Thymus (tissue), 11 donors: ENCODE data around the gene MAD2L1BP. TPM values are rescaled to one million over a fixed set of nuclear protein-coding genes. Genes with fewer than 3 reads are reported as not detected.

ENCODE experiments used
- DNase-seq, 9 donors: peaks; one replicate each; pipeline ENCODE4 v3.0.0-alpha.2; 2013; ENCODE audit warnings: low spot score in 9 of 9, low read depth in 6 of 9, missing footprints in 1 of 9
- H3K27ac ChIP-seq, 2 donors: one replicate each; pipeline ENCODE4 v1.5.1; 2013; ENCODE audit warnings: control low read depth in 1 of 2, low read depth in 1 of 2, low read length in 1 of 2, mild to moderate bottlenecking in 1 of 2, moderate library complexity in 1 of 2
- H3K27me3 ChIP-seq, 2 donors: one replicate each; pipeline ENCODE4 v1.5.1; 2013; ENCODE audit warnings: low read length in 1 of 2; ENCODE audit not compliant: control insufficient read depth in 2 of 2, insufficient read depth in 1 of 2
- H3K36me3 ChIP-seq, 2 donors: one replicate each; pipeline ENCODE4 v1.5.1; 2013; ENCODE audit warnings: low read length in 1 of 2, mild to moderate bottlenecking in 1 of 2, moderate library complexity in 1 of 2; ENCODE audit not compliant: control insufficient read depth in 2 of 2, insufficient read depth in 2 of 2
- H3K4me1 ChIP-seq, 2 donors: one replicate each; pipeline ENCODE4 v1.5.1; 2013; ENCODE audit warnings: low read length in 2 of 2; ENCODE audit not compliant: control insufficient read depth in 2 of 2, insufficient read depth in 2 of 2
- H3K4me3 ChIP-seq, 2 donors: one replicate each; pipeline ENCODE4 v1.5.1; 2013; ENCODE audit warnings: low read length in 2 of 2, control low read depth in 1 of 2, mild to moderate bottlenecking in 1 of 2
- H3K9me3 ChIP-seq, 2 donors: one replicate each; pipeline ENCODE4 v1.5.1; 2013; ENCODE audit warnings: low read length in 1 of 2, mild to moderate bottlenecking in 1 of 2; ENCODE audit not compliant: control insufficient read depth in 2 of 2, insufficient read depth in 1 of 2
- WGBS: extraction: QIAGEN DNeasy Blood & Tissue Kit; methylation state at CpG from one replicate; pipeline ENCODE4 v1.1.7; 2013; 5-methylcytosine and 5-hydroxymethylcytosine counted together
- polyA plus RNA-seq: library from polyadenylated mRNA; stranded (reverse); fragments of 200-250 nt; gene quantifications from one replicate; pipeline ENCODE4 v1.2.3, GENCODE V29; 2013
- total RNA-seq: library from RNA; stranded (reverse); fragments of 120-200 nt; gene quantifications from one replicate; pipeline ENCODE4 v1.2.4, GENCODE V29; 2013
- donor health status: healthy.

MAD2L1BP gene
- total and polyA plus RNA-seq, 2 donors, result 33.9 to 48.4 TPM

DNA sequence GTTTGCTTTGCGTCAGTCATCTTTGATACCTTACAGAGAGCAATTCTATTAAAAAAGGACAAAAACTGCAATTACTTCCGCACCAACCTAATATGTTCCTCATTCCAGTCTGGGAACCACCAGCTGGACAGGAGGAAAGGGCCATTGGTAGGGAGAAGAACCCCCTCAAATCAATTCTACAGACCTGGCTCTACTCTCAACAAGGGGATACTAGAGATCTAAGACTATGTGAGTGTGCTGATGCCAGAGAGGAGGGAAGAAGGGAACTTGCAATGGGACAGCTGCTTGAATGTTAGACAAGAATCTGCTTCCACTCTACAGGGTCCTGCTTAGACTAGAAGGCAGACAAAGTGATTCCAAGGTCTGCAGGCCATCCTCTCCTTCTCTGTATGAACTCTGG lies 38.7 kb downstream of the MAD2L1BP start:
- 99% methylated on average over 2 of the region's 2 CpGs for WGBS
- H3K27ac ChIP-seq, result no peak overlapping the region
- H3K4me1 ChIP-seq, result peaks cover 0 to 12% of the 10 kb centered on the region in 2 donors

GRCh38 chr6:43674921-43675320 lies 39.3 kb downstream of the MAD2L1BP start:
- 97% methylated on average over 8 of the region's 8 CpGs for WGBS
- peaks cover 80 to 89% of the 10 kb centered on the region in 2 donors for H3K36me3 ChIP-seq
- H3K27ac ChIP-seq, result no peak overlapping the region
- no peak overlapping the region for H3K4me3 ChIP-seq
- no peaks in the 10 kb centered on the region for H3K27me3 ChIP-seq
- DNase-seq, result no peak
- no peaks in the 10 kb centered on the region for H3K9me3 ChIP-seq
- peaks cover 0 to 9% of the 10 kb centered on the region in 2 donors for H3K4me1 ChIP-seq

More for the DNA sequence above, 38.7 kb downstream of the MAD2L1BP start:
- no peaks in the 10 kb centered on the region for H3K27me3 ChIP-seq
- H3K36me3 ChIP-seq, result peaks cover 76 to 85% of the 10 kb centered on the region in 2 donors
- DNase-seq, result no peak
- no peak overlapping the region for H3K4me3 ChIP-seq
- no peaks in the 10 kb centered on the region for H3K9me3 ChIP-seq

GRCh38 chr6:43676962-43677606 lies 41.4 kb downstream of the MAD2L1BP start:
- Histone ChIP-seq H3K27me3 (no peaks in the 10 kb centered on the region), H3K9me3 (no peaks in the 10 kb centered on the region), H3K4me1 (no peaks in the 10 kb centered on the region), H3K27ac (no peak overlapping the region), H3K4me3 (no peak overlapping the region), H3K36me3 (peaks cover 77 to 89% of the 10 kb centered on the region in 2 donors)
- no peak for DNase-seq
- WGBS, result 97% methylated on average over 7 of the region's 7 CpGs

DNA sequence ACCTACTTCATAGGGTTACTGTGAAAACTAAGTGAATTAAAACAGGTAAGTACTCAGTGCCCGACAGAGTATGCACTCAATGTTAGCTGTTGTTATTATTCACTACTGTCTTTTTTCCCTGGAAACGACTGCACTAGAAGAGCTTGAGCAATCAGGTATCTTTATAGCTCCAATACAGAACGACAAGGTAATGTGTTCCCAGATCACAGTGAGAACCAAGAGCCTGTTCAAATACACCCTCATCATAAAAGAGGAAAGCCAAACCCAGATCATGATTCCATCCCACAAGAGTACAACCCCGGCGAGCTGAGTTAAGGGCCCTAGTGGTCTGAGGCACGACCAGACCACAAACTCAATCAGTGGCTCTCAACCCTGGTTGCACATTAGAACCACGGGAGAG lies 42.1 kb downstream of the MAD2L1BP start:
- Histone ChIP-seq H3K4me3 (no peak overlapping the region), H3K27me3 (no peaks in the 10 kb centered on the region), H3K4me1 (no peaks in the 10 kb centered on the region), H3K27ac (no peak overlapping the region), H3K9me3 (no peaks in the 10 kb centered on the region), H3K36me3 (peaks cover 70 to 88% of the 10 kb centered on the region in 2 donors)
- no peak for DNase-seq
- WGBS, result 87% methylated on average over 7 of the region's 7 CpGs

GRCh38 chr6:43678341-43678740 lies 42.7 kb downstream of the MAD2L1BP start:
- H3K27me3 ChIP-seq, result no peaks in the 10 kb centered on the region
- H3K9me3 ChIP-seq, result no peaks in the 10 kb centered on the region
- no peak for DNase-seq
- whole genome bisulfite sequencing, result 91% methylated on average over 7 of the region's 7 CpGs
- no peaks in the 10 kb centered on the region for H3K4me1 ChIP-seq
- no peak overlapping the region for H3K4me3 ChIP-seq
- peaks cover 67 to 85% of the 10 kb centered on the region in 2 donors for H3K36me3 ChIP-seq
- H3K27ac ChIP-seq, result no peak overlapping the region

DNA sequence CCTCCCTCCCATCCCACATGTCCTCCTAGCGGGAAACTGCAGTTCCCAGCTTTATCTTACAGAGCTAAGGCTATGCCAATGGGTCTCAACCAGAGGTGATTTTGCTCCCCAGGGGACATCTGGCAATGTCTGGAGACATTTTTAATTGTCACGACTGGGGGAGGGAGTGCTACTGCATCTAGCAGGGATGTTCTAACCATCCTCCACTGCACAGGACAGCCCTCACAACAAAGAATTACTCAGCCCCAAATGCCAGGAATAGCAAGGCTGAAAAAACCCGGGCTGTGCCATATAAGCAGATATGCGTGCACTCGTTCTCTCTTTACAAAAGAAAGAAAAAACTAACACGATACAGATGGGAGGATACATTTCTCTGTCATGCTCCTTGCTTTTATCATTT lies 43.4 kb downstream of the MAD2L1BP start:
- Histone ChIP-seq H3K27me3 (no peaks in the 10 kb centered on the region), H3K27ac (no peak overlapping the region), H3K4me1 (no peaks in the 10 kb centered on the region), H3K36me3 (peaks cover 60 to 78% of the 10 kb centered on the region in 2 donors), H3K4me3 (no peak overlapping the region), H3K9me3 (no peaks in the 10 kb centered on the region)
- whole genome bisulfite sequencing, result 97% methylated on average over 6 of the region's 6 CpGs
- DNase-seq, result no peak

- 97% methylated on average over 11 of the region's 11 CpGs for WGBS
- Histone ChIP-seq H3K4me3 (no peak overlapping the region), H3K4me1 (no peaks in the 10 kb centered on the region), H3K9me3 (no peaks in the 10 kb centered on the region), H3K27ac (no peak overlapping the region), H3K36me3 (peaks cover 48 to 65% of the 10 kb centered on the region in 2 donors), H3K27me3 (no peaks in the 10 kb centered on the region)
- DNase-seq, result no peak
Measured at GRCh38 chr6:43680308-43681200, 44.9 kb downstream of the MAD2L1BP start.

GRCh38 chr6:43681303-43681702 lies 45.7 kb downstream of the MAD2L1BP start:
- no peaks in the 10 kb centered on the region for H3K27me3 ChIP-seq
- no peaks in the 10 kb centered on the region for H3K4me1 ChIP-seq
- no peaks in the 10 kb centered on the region for H3K9me3 ChIP-seq
- no peak for DNase-seq
- no peak overlapping the region for H3K27ac ChIP-seq
- WGBS, result over 99% methylated on average over 5 of the region's 5 CpGs
- H3K36me3 ChIP-seq, result peaks cover 45 to 58% of the 10 kb centered on the region in 2 donors
- H3K4me3 ChIP-seq, result no peak overlapping the region

DNA sequence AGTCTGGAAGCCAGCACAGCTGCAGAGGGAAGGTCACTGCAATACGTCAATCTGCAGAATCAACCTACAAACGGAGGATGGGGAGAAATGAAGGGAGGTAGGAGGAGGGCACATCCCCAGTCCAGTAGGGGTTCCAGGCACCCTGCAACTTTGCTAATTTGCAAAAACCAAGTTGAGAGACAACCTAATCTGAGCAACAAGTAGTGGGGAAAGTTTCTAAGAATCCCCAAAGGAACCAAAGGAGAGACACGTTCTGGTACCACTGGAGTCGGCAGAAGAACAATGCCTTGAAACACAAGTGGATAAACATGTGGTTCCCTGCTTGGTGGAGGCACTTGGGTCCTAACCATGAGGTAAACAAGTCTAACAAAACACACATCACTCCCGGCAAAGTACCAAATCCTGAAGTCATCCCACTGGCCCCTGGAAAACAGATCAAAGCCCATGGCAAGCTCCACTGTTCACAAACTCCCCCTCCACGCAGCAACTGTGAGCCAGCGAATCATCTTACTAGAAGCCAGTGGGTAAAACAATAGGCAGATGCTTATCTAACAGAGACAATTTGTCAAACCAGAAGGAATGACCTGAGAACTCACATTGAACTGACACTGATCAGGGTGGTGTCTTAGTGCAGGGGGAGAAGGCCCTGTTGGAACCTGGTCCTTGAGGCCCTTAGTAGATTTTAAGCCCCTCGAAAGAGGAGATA lies 47.2 kb downstream of the MAD2L1BP start:
- Histone ChIP-seq H3K36me3 (peaks cover 29 to 43% of the 10 kb centered on the region in 2 donors), H3K27ac (no peak overlapping the region), H3K4me1 (peaks cover 9 to 10% of the 10 kb centered on the region in 2 donors), H3K9me3 (no peaks in the 10 kb centered on the region), H3K27me3 (no peaks in the 10 kb centered on the region), H3K4me3 (no peak overlapping the region)
- DNase-seq, result no peak
- WGBS, result 96% methylated on average over 8 of the region's 8 CpGs
